Adrenal gland (tissue), 12 donors: ENCODE data around the gene ESRP2. TPM values are rescaled to one million over a fixed set of nuclear protein-coding genes. Genes with fewer than 3 reads are reported as not detected.

Experiments used
- DNase-seq, 7 donors: peaks; one replicate each; pipeline ENCODE4 v3.0.0-alpha.2; 2019 to 2020
- H3K27ac ChIP-seq, 5 donors: fragments of 200-600 bp; sonication (generic) in 4 of 5; 1 replicate in 3 of 5; 2 replicates in 2 of 5; pipeline versions ENCODE4 v1.5.1 to v1.8.0; 2016 to 2020; ENCODE audit warnings: mild to moderate bottlenecking in 1 of 5
- H3K27me3 ChIP-seq: fragments of 200-600 bp; 2 replicates; pipeline ENCODE4 v1.8.0; 2021
- H3K36me3 ChIP-seq, 2 donors: fragments of 200-600 bp; replicated peaks in 1 of 2; 1 replicate in 1 of 2; 2 replicates in 1 of 2; pipeline versions ENCODE4 v1.5.1 to v1.8.0; 2018 to 2022
- H3K4me1 ChIP-seq, 2 donors: fragments of 200-600 bp; replicated peaks in 1 of 2; 1 replicate in 1 of 2; 2 replicates in 1 of 2; pipeline versions ENCODE4 v1.5.1 to v1.8.0; 2018 to 2021
- H3K4me3 ChIP-seq, 4 donors: fragments of 200-600 bp; sonication (generic) in 3 of 4; one replicate each; pipeline ENCODE4 v1.5.1; 2016 to 2018
- H3K9me3 ChIP-seq, 3 donors: fragments of 200-600 bp; sonication (generic) in 1 of 3; replicated peaks in 1 of 3; 1 replicate in 2 of 3; 2 replicates in 1 of 3; pipeline versions ENCODE4 v1.5.1 to v1.8.0; 2016 to 2021
- POLR2A ChIP-seq, 2 donors: fragments of 450-650 bp; IDR thresholded peaks; one replicate each; pipeline ENCODE4 v1.6.1; 2017; ENCODE audit warnings: antibody characterized with exemption in 2 of 2, mild to moderate bottlenecking in 2 of 2, moderate library complexity in 1 of 2
- WGBS, 4 donors: extraction: QIAGEN DNeasy Blood & Tissue Kit in 2 of 4; methylation state at CpG; one replicate each; pipeline versions ENCODE4 v1.1.5 to v1.1.7; 2013 to 2017; 5-methylcytosine and 5-hydroxymethylcytosine counted together
- intact Hi-C, 2 donors: fragments of 100-400 bp; cut with DNase I; formaldehyde crosslinking; loops; one replicate each; pipeline versions ENCODE4 v1.14.1 to v1.15.0; 2022 to 2023
- polyA plus RNA-seq, 3 donors: library from polyadenylated mRNA; stranded (reverse); fragments of 200-250 nt in 2 of 3; fragments of 350-450 nt in 1 of 3; fragmentation: Illumina TruSeq in 1 of 3; extraction: RNeasy Lipid Tissue Mini Kit (QIAGEN cat#74804) in 1 of 3; gene quantifications; one replicate each; pipeline ENCODE4 v1.2.3, GENCODE V29; 2013 to 2014
- total RNA-seq, 9 donors: library from RNA; depleted of rRNA in 4 of 9; stranded (reverse); fragments of >200 nt in 4 of 9; fragments of 120-200 nt in 1 of 9; fragmentation: NEBNext Ultra II Directional in 1 of 9; extraction: Animal tissue kit (Norgen Biotek cat#: 25700) in 1 of 9; gene quantifications; one replicate each; pipeline versions ENCODE4 v1.1.0 to v1.2.4, GENCODE V29; 2013 to 2023
- TF ChIP-seq, protein P1 (sequence below), 6 experiments: fragments of 450-650 bp in 4 of 6; fragments of 200-600 bp in 2 of 6; sonication (generic) in 1 of 6; IDR thresholded peaks; 1 replicate in 5 of 6; 2 replicates in 1 of 6; pipeline versions ENCODE4 v1.5.1 to v1.8.0; 2016 to 2021; ENCODE audit warnings: antibody characterized with exemption in 6 of 6, mild to moderate bottlenecking in 2 of 6, moderate library complexity in 1 of 6
- donor health status: healthy with polysubstance abuse.
- donor health status: Bipolar disorder and iron deficiency.
- donor health status: DM: yes; HTN: yes; CAD: no.
- donor health status: DM: no; HTN: no; CAD: no.
- donor health status: DM: no; HTN: no; CAD: no.
- donor health status: DM: yes; HTN: yes; CAD: no.

ESRP2 gene
- total and polyA plus RNA-seq, 12 donors = 0.13 to 2.2 (median 0.43) TPM

DNA sequence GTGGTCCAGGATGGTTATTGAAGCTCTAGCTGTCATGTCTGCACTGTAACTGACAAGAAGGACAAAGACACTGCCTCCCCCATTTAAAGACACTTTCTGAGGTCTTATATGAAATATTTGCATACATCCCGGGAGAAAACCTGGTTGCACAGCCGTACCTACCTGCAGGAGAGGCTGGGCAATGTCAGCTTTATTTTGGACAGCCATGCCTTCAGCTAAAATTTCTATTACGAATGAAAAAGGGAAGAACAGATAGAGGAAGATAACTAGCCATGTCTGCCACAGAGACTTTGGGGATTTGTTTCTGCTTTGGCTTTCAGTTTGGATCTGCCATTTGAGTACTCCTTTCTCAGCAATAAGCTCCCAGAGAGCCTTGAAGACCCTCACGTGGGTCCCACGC lies 47.4 kb upstream of the ESRP2 start:
- TF ChIP-seq POLR2A (IDR thresholded peaks at IDR 0.05) = no peak
- TF ChIP-seq, protein P1, sequence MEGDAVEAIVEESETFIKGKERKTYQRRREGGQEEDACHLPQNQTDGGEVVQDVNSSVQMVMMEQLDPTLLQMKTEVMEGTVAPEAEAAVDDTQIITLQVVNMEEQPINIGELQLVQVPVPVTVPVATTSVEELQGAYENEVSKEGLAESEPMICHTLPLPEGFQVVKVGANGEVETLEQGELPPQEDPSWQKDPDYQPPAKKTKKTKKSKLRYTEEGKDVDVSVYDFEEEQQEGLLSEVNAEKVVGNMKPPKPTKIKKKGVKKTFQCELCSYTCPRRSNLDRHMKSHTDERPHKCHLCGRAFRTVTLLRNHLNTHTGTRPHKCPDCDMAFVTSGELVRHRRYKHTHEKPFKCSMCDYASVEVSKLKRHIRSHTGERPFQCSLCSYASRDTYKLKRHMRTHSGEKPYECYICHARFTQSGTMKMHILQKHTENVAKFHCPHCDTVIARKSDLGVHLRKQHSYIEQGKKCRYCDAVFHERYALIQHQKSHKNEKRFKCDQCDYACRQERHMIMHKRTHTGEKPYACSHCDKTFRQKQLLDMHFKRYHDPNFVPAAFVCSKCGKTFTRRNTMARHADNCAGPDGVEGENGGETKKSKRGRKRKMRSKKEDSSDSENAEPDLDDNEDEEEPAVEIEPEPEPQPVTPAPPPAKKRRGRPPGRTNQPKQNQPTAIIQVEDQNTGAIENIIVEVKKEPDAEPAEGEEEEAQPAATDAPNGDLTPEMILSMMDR (IDR thresholded peaks at IDR 0.05) = no peak
- peak overlapping the region in 4 of 5 donors; percentile 16 to 65 (median 42) for H3K27ac ChIP-seq

DNA sequence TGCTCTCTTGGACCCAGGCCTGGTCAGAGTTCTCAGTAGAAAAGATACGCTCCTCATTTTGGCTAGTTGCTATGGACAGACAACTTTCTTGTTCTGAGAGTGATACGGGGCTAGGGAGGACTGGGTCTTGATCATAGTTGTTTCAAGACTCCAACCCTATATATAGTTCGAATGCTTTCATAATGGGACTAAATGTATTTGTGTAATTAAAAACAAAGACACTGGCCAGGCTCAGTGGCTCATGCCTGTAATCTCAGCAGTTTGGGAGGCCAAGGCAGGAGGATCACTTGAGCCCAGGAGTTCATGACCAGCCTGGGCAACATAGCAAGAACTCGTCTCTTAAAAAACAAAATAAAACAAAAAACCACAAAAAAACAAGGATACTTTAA lies 46.1 kb upstream of the ESRP2 start:
- Histone ChIP-seq H3K4me3 (no peak overlapping the region), H3K27me3 (no peaks in the 10 kb centered on the region), H3K9me3 (no peaks in the 10 kb centered on the region), H3K4me1 (peaks cover 13 to 37% of the 10 kb centered on the region in 2 donors), H3K27ac (peak overlapping the region in 1 of 5 donors; percentile 27), H3K36me3 (peaks cover 0 to 6% of the 10 kb centered on the region in 2 donors)
- 66 to 91% (median 79%) methylated on average over 4 of the region's 4 CpGs for WGBS, 4 donors
- DNase-seq = no peak
- intact Hi-C loops = no loop called here
- TF ChIP-seq, protein P1 (IDR thresholded peaks at IDR 0.05) = no peak
- TF ChIP-seq POLR2A (IDR thresholded peaks at IDR 0.05) = no peak

More for the DNA sequence above, 47.4 kb upstream of the ESRP2 start:
- H3K4me3 ChIP-seq = no peak overlapping the region
- peaks cover 0 to 6% of the 10 kb centered on the region in 2 donors for H3K36me3 ChIP-seq
- no peaks in the 10 kb centered on the region for H3K27me3 ChIP-seq
- H3K9me3 ChIP-seq = no peaks in the 10 kb centered on the region
- no peak for DNase-seq
- peaks cover 25 to 50% of the 10 kb centered on the region in 2 donors for H3K4me1 ChIP-seq
- 62 to 71% (median 64%) methylated on average over 5 of the region's 5 CpGs for WGBS, 4 donors
- intact Hi-C loops = no loop called here

DNA sequence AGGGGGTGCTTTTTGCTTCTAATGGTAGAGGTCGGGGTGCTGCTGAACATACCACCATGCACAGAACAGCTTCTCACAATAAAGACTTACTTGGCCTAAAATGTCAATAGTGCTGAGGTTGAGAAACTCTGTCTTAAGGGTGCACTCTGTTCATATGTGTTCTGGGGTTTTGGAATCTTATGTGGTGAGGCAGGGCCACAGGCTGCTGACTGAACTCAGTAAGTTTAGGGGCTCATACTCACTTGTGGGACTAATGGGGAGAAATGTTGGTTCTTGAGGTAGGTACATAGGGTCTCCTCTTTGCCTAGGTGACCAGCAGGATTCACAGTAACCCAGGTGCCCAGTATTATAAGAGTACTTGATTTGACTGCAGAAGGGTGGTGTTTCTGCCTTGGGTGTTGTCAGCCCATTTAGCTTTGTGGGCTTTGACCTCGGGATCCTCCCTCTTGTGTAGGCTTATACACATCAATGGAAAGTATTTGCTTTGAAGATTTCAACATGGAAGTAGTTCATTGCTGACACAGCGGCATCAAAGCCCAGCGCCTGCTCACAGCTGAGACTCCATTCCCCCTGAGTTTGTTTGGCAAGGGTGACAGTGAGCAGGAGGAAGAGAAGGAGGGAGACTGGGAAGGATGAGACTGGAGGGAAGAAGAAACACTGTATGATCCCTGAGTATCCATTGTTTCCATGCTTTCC lies 45.6 kb upstream of the ESRP2 start:
- Histone ChIP-seq H3K4me3 (no peak overlapping the region), H3K4me1 (peaks cover 15 to 35% of the 10 kb centered on the region in 2 donors), H3K9me3 (no peaks in the 10 kb centered on the region), H3K27ac (peak overlapping the region in 1 of 5 donors; percentile 27), H3K36me3 (peaks cover 0 to 6% of the 10 kb centered on the region in 2 donors), H3K27me3 (no peaks in the 10 kb centered on the region)
- no peak for DNase-seq
- no peak for TF ChIP-seq POLR2A (IDR thresholded peaks at IDR 0.05)
- TF ChIP-seq, protein P1 (IDR thresholded peaks at IDR 0.05) = no peak
- intact Hi-C loops = no loop called here
- WGBS, 4 donors = 77 to 93% (median 88%) methylated on average over 4 of the region's 4 CpGs

DNA sequence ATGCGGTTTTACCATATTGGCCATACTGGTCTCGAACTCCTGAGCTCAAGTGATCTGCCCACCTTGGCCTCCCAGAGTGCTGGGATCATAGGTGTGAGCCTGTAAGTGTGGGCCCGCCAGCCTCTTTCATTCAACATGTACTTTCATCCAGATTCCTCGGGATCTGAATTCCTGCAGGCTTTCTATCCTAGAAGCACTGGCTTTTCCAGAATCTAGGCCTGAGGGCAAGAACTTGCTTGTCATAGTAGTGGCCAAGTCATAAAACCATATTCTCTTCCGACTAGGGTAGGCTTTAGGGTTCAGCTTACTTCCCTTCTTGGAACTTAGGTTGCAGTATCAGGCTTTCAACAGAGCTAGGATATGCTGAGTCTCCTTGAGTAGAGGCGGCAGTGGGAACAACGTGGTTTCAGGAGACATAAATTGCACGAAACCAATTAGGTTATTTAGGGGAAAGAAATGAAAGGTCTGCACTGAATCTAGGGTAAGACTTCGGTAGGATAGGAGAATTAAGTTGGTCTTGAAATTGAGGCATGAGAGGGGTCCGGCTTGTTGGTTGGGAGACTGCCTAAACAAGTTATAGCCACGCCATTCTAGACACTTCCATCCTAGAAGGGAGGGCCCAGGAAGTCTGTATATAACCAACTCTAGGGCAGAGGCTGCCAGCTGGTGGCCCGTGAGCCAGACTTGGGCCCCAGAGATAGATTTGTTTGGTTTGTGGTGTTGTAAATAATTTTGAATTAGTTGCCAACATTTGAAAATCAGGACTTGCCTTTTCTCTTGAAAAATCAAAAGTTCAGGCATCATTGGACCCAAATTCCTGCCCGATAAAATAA lies 44.0 kb upstream of the ESRP2 start:
- Histone ChIP-seq H3K9me3 (no peaks in the 10 kb centered on the region), H3K4me1 (peaks cover 17 to 34% of the 10 kb centered on the region in 2 donors), H3K36me3 (peaks cover 0 to 6% of the 10 kb centered on the region in 2 donors), H3K27me3 (no peaks in the 10 kb centered on the region), H3K4me3 (no peak overlapping the region), H3K27ac (peak overlapping the region in 2 of 5 donors; percentile 10 to 26)
- TF ChIP-seq, protein P1 (IDR thresholded peaks at IDR 0.05) = no peak
- no peak for TF ChIP-seq POLR2A (IDR thresholded peaks at IDR 0.05)
- WGBS, 4 donors = 84 to 90% (median 88%) methylated on average over 13 of the region's 13 CpGs
- intact Hi-C loops = no loop called here
- no peak for DNase-seq
